K562 (cell line): Measurements from ENCODE around the gene CDC37. TPM values are rescaled to one million over a fixed set of nuclear protein-coding genes. Genes with fewer than 3 reads are reported as not detected.
A peak's percentile ranks its signal among the peaks of the same experiment; 100 is the strongest.

Experiments
- CBX8 ChIP-seq: fragments of 200-600 bp; sonication (generic); IDR thresholded peaks from 2 replicates; pipeline ENCODE4 v1.6.1; 2012; ENCODE audit warnings: borderline replicate concordance, mixed run types, low read depth, mild to moderate bottlenecking, moderate library complexity, mixed read lengths, low read length, control low read depth, inconsistent platforms; ENCODE audit not compliant: poor library complexity, severe bottlenecking; ENCODE audit errors: extremely low read depth
- CHD4 ChIP-seq: fragments of 200-600 bp; sonication (generic); IDR thresholded peaks from 3 replicates; pipeline ENCODE4 v1.6.1; 2012; ENCODE audit warnings: low read depth, mild to moderate bottlenecking, mixed read lengths, low read length, inconsistent platforms; ENCODE audit not compliant: insufficient read depth, insufficient replicate concordance, poor library complexity, severe bottlenecking
- ETV5 ChIP-seq: sonication (generic); formaldehyde crosslinking; IDR thresholded peaks from 2 replicates; pipeline ENCODE4 v1.4.0; 2020; ENCODE audit warnings: low read depth, mild to moderate bottlenecking, missing genetic modification reagents
- NFIC ChIP-seq: fragments of 450-650 bp; IDR thresholded peaks from 2 replicates; pipeline ENCODE4 v1.6.1; 2017; ENCODE audit warnings: mild to moderate bottlenecking, inconsistent platforms
- PHF20 ChIP-seq: fragments of 450-650 bp; IDR thresholded peaks from 2 replicates; pipeline ENCODE4 v1.6.1; 2018; ENCODE audit not compliant: partially characterized antibody
- RNF219 ChIP-seq: fragments of 250-450 bp; sonication (Bioruptor Pico); IDR thresholded peaks from 2 replicates; pipeline ENCODE4 v1.5.0; 2022; ENCODE audit warnings: mild to moderate bottlenecking
- ZBTB2 ChIP-seq: fragments of 450-650 bp; IDR thresholded peaks from 2 replicates; pipeline ENCODE4 v1.6.1; 2016; ENCODE audit warnings: antibody characterized with exemption
- polyA plus RNA-seq, 8 experiments: library from polyadenylated mRNA; depleted of rRNA in 4 of 8; stranded (reverse) in 5 of 8; unstranded in 3 of 8; fragments of >200 nt; fragmentation: Nextera tagmentation in 2 of 8; fragmentation: Illumina TruSeq in 1 of 8; extraction: Ambion mirVana in 2 of 8; extraction: Trizol in 1 of 8; gene quantifications; 2 replicates each; pipeline versions ENCODE4 v1.2.1 to v1.2.3, GENCODE V29; 2011 to 2014; ENCODE audit warnings: inconsistent platforms in 1 of 8, missing spikeins in 1 of 8
- total RNA-seq, 7 experiments: library from RNA; depleted of rRNA in 6 of 7; stranded (reverse); fragments of >200 nt in 6 of 7; fragmentation: Illumina TruSeq in 2 of 7; extraction: Trizol in 2 of 7; gene quantifications; 2 replicates each; pipeline versions ENCODE4 v1.2.1 to v1.2.3, GENCODE V29; 2011 to 2021; ENCODE audit warnings: low replicate concordance in 1 of 7
- TF ChIP-seq, protein P1 (sequence below): fragments of 450-650 bp; IDR thresholded peaks from 2 replicates; pipeline ENCODE4 v1.6.1; 2014; ENCODE audit warnings: low read depth, mild to moderate bottlenecking, moderate library complexity, borderline replicate concordance

CDC37 gene
- total and polyA plus RNA-seq, 9 of the 15 experiments (the other 6 are each of a cell fraction or from before 2014, with no cell fraction given): 6.6 to 538 (median 227) TPM

- TF ChIP-seq ETV5 (CRISPR knock-in tag) (peak; percentile 63), CHD4 (peak; percentile 66), CBX8 (no peak), PHF20 (no peak), RNF219 (CRISPR knock-in tag) (no peak), NFIC (peak; percentile 58), ZBTB2 (peak; percentile 65)
- TF ChIP-seq, protein P1, sequence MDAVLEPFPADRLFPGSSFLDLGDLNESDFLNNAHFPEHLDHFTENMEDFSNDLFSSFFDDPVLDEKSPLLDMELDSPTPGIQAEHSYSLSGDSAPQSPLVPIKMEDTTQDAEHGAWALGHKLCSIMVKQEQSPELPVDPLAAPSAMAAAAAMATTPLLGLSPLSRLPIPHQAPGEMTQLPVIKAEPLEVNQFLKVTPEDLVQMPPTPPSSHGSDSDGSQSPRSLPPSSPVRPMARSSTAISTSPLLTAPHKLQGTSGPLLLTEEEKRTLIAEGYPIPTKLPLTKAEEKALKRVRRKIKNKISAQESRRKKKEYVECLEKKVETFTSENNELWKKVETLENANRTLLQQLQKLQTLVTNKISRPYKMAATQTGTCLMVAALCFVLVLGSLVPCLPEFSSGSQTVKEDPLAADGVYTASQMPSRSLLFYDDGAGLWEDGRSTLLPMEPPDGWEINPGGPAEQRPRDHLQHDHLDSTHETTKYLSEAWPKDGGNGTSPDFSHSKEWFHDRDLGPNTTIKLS: peak; percentile 64; the same call in 1 of the 2 replicates
Observed at GRCh38 chr19:10419646-10420443, 16.5 kb upstream of the CDC37 start (continued).
